A549 (cell line): ENCODE data around the gene FBXO47. TPM values are rescaled to one million over a fixed set of nuclear protein-coding genes. Genes with fewer than 3 reads are reported as not detected.
A peak's percentile ranks its signal among the peaks of the same experiment; 100 is the strongest.

ENCODE experiments used
- ATAC-seq, 2 experiments: fragments of 200-7000 bp in 1 of 2; fragments of >200 bp in 1 of 2; cut with Nextera tagmentation in 1 of 2; cut with Tn5 transposase in 1 of 2; 3 replicates each; pipeline versions ENCODE4 v1.8.0 to v1.9.1; 2018 to 2020; ENCODE audit warnings: mild to moderate bottlenecking in 1 of 2, moderate library complexity in 1 of 2
- CTCF ChIA-PET: fragments of 300-600 bp; sonication (Branson Sonifier 250); formaldehyde crosslinking; extraction: SDS; loops from one replicate; lab custom pipeline; 2021; ENCODE audit warnings: antibody characterized with exemption, inconsistent platforms; lab: Yijun Ruan, JAX
- POLR2A ChIA-PET: fragments of 350-600 bp; formaldehyde crosslinking; extraction: SDS; loops from one replicate; lab custom pipeline; 2021; ENCODE audit warnings: antibody characterized with exemption, inconsistent platforms; lab: Yijun Ruan, JAX
- DNase-seq, 2 experiments: peaks; one replicate each; pipeline versions ENCODE4 v3.0.0 to v3.0.0-alpha.2; 2011 to 2016; ENCODE audit warnings: low read depth in 1 of 2, low spot score in 1 of 2
- FAIRE-seq: peaks from 2 replicates; lab custom pipeline; 2011; peaks lifted over from hg19 to GRCh38; lab: Jason Lieb, UNC
- H3K27ac ChIP-seq, 2 experiments: fragments of >200 bp; sonication (Bioruptor Twin); formaldehyde crosslinking; 3 replicates each; pipeline ENCODE4 v1.5.1; 2016 to 2017
- H3K4me1 ChIP-seq: fragments of >200 bp; sonication (Bioruptor Twin); formaldehyde crosslinking; 3 replicates; pipeline ENCODE4 v1.6.1; 2016
- H3K4me2 ChIP-seq: fragments of >200 bp; sonication (Bioruptor Twin); formaldehyde crosslinking; 3 replicates; pipeline ENCODE4 v1.6.1; 2016
- H3K4me3 ChIP-seq: fragments of >200 bp; sonication (Bioruptor Twin); formaldehyde crosslinking; 3 replicates; pipeline ENCODE4 v1.5.1; 2016
- H3K9me3 ChIP-seq: fragments of >200 bp; sonication (Bioruptor Twin); formaldehyde crosslinking; 3 replicates; pipeline ENCODE4 v1.6.1; 2016
- EHF ChIP-seq: fragments of 250-450 bp; sonication (Bioruptor Pico); IDR thresholded peaks from 2 replicates; pipeline ENCODE4 v1.5.0; 2020; ENCODE audit warnings: mild to moderate bottlenecking
- ESRRA ChIP-seq: fragments of 150-350 bp; IDR thresholded peaks from 2 replicates; pipeline ENCODE4 v1.6.1; 2014; ENCODE audit warnings: mild to moderate bottlenecking, low read length, borderline replicate concordance
- FOSL2 ChIP-seq, 2 experiments: fragments of 450-650 bp in 1 of 2; fragments of >200 bp in 1 of 2; sonication (Bioruptor Twin) in 1 of 2; formaldehyde crosslinking; IDR thresholded peaks; 2 replicates each; pipeline versions ENCODE4 v1.5.0 to v1.6.1; 2016 to 2020; ENCODE audit warnings: mild to moderate bottlenecking in 1 of 2, moderate library complexity in 1 of 2
- FOXS1 ChIP-seq: fragments of 250-450 bp; sonication (Bioruptor Pico); IDR thresholded peaks from 2 replicates; pipeline ENCODE4 v1.5.0; 2020; ENCODE audit warnings: mild to moderate bottlenecking, moderate library complexity
- HDAC2 ChIP-seq: fragments of 200-600 bp; sonication (generic); IDR thresholded peaks from 2 replicates; pipeline ENCODE4 v1.6.1; 2016
- HOXA7 ChIP-seq: fragments of 250-450 bp; sonication (Bioruptor Pico); IDR thresholded peaks from 2 replicates; pipeline ENCODE4 v1.5.0; 2020; ENCODE audit warnings: mild to moderate bottlenecking, moderate library complexity
- KDM1A ChIP-seq: fragments of 200-600 bp; sonication (generic); IDR thresholded peaks from 2 replicates; pipeline ENCODE4 v1.6.1; 2016; ENCODE audit warnings: low read depth, mild to moderate bottlenecking
- PHF8 ChIP-seq: fragments of 200-600 bp; sonication (generic); IDR thresholded peaks from 2 replicates; pipeline ENCODE4 v1.6.1; 2016; ENCODE audit warnings: low read depth, mild to moderate bottlenecking, antibody characterized with exemption, moderate library complexity, borderline replicate concordance
- RAD21 ChIP-seq, 2 experiments: fragments of >200 bp in 1 of 2; sonication (Bioruptor Twin) in 1 of 2; formaldehyde crosslinking in 1 of 2; IDR thresholded peaks in 1 of 2; conservative IDR thresholded peaks in 1 of 2; 2 replicates in 1 of 2; 3 replicates in 1 of 2; pipeline ENCODE4 v1.6.1; 2012 to 2018; ENCODE audit warnings: inconsistent platforms in 1 of 2
- RARB ChIP-seq: fragments of 250-450 bp; sonication (Bioruptor Pico); IDR thresholded peaks from 2 replicates; pipeline ENCODE4 v1.8.0; 2021; ENCODE audit warnings: mild to moderate bottlenecking, moderate library complexity
- RFX5 ChIP-seq: fragments of 450-650 bp; IDR thresholded peaks from 2 replicates; pipeline ENCODE4 v1.7.1; 2014; ENCODE audit warnings: antibody characterized with exemption, mild to moderate bottlenecking, moderate library complexity
- ZFP36 ChIP-seq: fragments of 450-650 bp; IDR thresholded peaks from 2 replicates; pipeline ENCODE4 v1.6.1; 2014; ENCODE audit warnings: borderline replicate concordance; ENCODE audit not compliant: partially characterized antibody
- ZSCAN20 ChIP-seq: fragments of 250-450 bp; sonication (Bioruptor Pico); IDR thresholded peaks from 2 replicates; pipeline ENCODE4 v1.8.0; 2022; ENCODE audit warnings: mild to moderate bottlenecking, moderate library complexity
- WGBS: methylation state at CpG from one replicate; pipeline ENCODE4 v1.1.6; 2017; ENCODE audit errors: missing lambda C conversion rate; 5-methylcytosine and 5-hydroxymethylcytosine counted together
- polyA plus RNA-seq, 4 experiments: library from polyadenylated mRNA; depleted of rRNA in 3 of 4; stranded (reverse); fragments of >200 nt; fragmentation: RNase III in 1 of 4; extraction: RNeasy Plus Mini Kit Qiagen cat#74134 plus additional on column Dnase treatment in 1 of 4; gene quantifications; 2 replicates in 3 of 4; 3 replicates in 1 of 4; pipeline ENCODE4 v1.2.3, GENCODE V29; 2011 to 2017
- small RNA-seq, 6 experiments: library from RNA; depleted of rRNA; stranded (forward); fragments of <200 nt; gene quantifications; one replicate each; pipeline ENCODE3, GENCODE V24; 2012
- TF ChIP-seq, protein P1 (sequence below): fragments of 250-450 bp; sonication (Bioruptor Pico); IDR thresholded peaks from 2 replicates; pipeline ENCODE4 v1.5.0; 2021; ENCODE audit warnings: mild to moderate bottlenecking, moderate library complexity, borderline replicate concordance
- TF ChIP-seq, protein P2 (sequence below): IDR thresholded peaks from 2 replicates; pipeline ENCODE4 v1.6.1; 2012; ENCODE audit warnings: low read depth, borderline replicate concordance

Gene FBXO47
- polyA plus RNA-seq, 2 of the 4 experiments (the other 2 are of a cell fraction) = 0.04 TPM; not detected in 1

- ChIA-PET POLR2A (no interaction called here), CTCF (interaction anchor here (1.6 kb wide), 1 partner anchor 22 kb away, joined by 3 read pairs; no protein-coding TSS in a partner anchor)
- no peak for FAIRE-seq
- Histone ChIP-seq H3K4me3 (no peak overlapping the region), H3K4me1 (peaks cover 40% of the 10 kb centered on the region), H3K9me3 (no peaks in the 10 kb centered on the region), H3K27ac (peak overlapping the region in 1 of 2 experiments; percentile 12; a peak in 2 of 6 replicates), H3K4me2 (no peak overlapping the region)
- 79% methylated on average over 6 of the region's 8 CpGs for WGBS
- no peak for ATAC-seq
- TF ChIP-seq HOXA7 (no peak), PHF8 (no peak)
- no peak for DNase-seq
Observed at GRCh38 chr17:38890410-38890746, 76.8 kb downstream of the FBXO47 start.

DNA sequence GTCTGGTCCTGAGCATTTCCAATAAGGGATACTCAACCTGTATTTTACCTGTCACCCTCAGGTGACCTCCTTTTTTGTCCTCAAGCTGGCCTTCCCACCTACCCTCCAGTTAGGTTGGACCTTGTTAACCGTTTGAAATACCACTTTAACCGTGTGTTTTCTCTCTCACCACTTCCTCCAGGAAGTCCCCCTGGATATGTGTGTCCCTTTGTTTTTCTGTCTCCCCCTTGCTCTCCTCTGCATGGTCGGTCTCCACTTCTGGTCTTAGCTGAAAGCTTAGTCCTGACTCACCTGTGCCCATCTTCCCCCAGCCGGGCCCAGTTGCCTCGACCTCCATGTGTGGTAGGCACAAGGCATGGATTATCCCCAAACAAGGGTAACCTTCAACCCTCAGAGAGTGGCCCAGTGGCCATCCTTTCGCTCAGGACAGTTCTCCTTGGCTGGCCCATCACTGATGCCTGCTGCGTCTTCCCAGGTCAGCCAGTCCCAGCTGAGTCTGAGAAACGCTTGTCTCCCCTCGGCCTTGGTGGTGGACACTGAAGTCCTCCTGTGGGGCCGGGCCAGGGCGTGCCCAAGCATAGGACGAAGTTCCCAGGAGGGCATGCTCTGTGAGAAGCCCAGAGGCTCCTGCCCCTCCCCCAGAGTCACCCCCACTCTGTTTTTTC is 77.3 kb downstream of the FBXO47 start:
- ChIA-PET CTCF (interaction anchor here (0.9 to 1.6 kb wide), 3 partner anchors 19 to 93 kb away, joined by 3 to 4 read pairs (median 3); no protein-coding TSS in a partner anchor), POLR2A (no interaction called here)
- no peak overlapping the region for H3K4me3 ChIP-seq
- H3K4me1 ChIP-seq = peaks cover 45% of the 10 kb centered on the region
- WGBS = 84% methylated on average over 12 of the region's 12 CpGs
- H3K4me2 ChIP-seq = no peak overlapping the region
- TF ChIP-seq RARB (no peak), PHF8 (no peak), ZFP36 (peak; percentile 85), RFX5 (no peak), ZSCAN20 (CRISPR knock-in tag) (no peak), KDM1A (no peak)
- TF ChIP-seq, protein P1, sequence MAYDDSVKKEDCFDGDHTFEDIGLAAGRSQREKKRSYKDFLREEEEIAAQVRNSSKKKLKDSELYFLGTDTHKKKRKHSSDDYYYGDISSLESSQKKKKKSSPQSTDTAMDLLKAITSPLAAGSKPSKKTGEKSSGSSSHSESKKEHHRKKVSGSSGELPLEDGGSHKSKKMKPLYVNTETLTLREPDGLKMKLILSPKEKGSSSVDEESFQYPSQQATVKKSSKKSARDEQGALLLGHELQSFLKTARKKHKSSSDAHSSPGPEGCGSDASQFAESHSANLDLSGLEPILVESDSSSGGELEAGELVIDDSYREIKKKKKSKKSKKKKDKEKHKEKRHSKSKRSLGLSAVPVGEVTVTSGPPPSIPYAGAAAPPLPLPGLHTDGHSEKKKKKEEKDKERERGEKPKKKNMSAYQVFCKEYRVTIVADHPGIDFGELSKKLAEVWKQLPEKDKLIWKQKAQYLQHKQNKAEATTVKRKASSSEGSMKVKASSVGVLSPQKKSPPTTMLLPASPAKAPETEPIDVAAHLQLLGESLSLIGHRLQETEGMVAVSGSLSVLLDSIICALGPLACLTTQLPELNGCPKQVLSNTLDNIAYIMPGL (CRISPR knock-in tag) = no peak
- TF ChIP-seq, protein P2, sequence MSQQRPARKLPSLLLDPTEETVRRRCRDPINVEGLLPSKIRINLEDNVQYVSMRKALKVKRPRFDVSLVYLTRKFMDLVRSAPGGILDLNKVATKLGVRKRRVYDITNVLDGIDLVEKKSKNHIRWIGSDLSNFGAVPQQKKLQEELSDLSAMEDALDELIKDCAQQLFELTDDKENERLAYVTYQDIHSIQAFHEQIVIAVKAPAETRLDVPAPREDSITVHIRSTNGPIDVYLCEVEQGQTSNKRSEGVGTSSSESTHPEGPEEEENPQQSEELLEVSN = no peak
- FAIRE-seq = no peak
- H3K9me3 ChIP-seq = no peaks in the 10 kb centered on the region
- H3K27ac ChIP-seq = peak overlapping the region in 1 of 2 experiments; percentile 12; a peak in 2 of 6 replicates
- DNase-seq = no peak
- ATAC-seq = no peak

DNA sequence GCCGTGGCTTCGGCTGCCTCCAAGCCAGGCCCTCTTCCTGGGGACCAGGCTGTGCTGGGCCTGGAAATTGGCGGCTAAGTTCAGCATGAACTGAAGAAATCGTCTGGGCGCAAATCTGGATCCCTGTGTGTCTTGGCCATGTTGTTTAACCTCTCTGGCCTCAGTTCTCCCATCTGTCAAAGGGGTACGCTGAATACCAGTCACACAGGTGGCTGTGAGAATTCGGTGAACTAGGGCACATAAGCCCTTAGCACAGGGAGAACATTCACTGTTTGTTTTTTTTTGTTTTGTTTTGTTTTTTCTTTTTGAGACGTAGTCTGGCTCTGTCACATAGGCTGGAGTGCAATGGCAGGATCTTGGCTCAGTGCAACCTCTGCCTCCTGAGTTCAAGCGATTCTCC is 78.4 kb downstream of the FBXO47 start:
- H3K4me3 ChIP-seq = no peak overlapping the region
- ChIA-PET CTCF (interaction anchor here (0.6 to 1.6 kb wide), 4 partner anchors 18 to 94 kb away, joined by 3 to 4 read pairs (median 3); no protein-coding TSS in a partner anchor), POLR2A (interaction anchor here (0.6 to 1.1 kb wide), 2 partner anchors 13 to 20 kb away, joined by 3 to 5 read pairs; no protein-coding TSS in a partner anchor)
- H3K27ac ChIP-seq = no peak overlapping the region
- H3K4me2 ChIP-seq = no peak overlapping the region
- H3K4me1 ChIP-seq = peaks cover 53% of the 10 kb centered on the region
- WGBS = 94% methylated on average over 9 of the region's 9 CpGs
- no peaks in the 10 kb centered on the region for H3K9me3 ChIP-seq
- TF ChIP-seq KDM1A (0 out of 2 replicates have a peak, but pooled peaks have one; percentile 11), HDAC2 (no peak)
- FAIRE-seq (no peak), DNase-seq (no peak), ATAC-seq (no peak)

- Histone ChIP-seq H3K4me2 (no peak overlapping the region), H3K4me3 (no peak overlapping the region), H3K9me3 (no peaks in the 10 kb centered on the region), H3K4me1 (peaks cover 65% of the 10 kb centered on the region), H3K27ac (no peak overlapping the region; a peak in 1 of 6 replicates)
- ATAC-seq (0 out of 6 replicates have a peak, but pooled peaks of 1 of the 2 experiments have one; percentile 8), FAIRE-seq (no peak), DNase-seq (no peak)
- no peak for TF ChIP-seq FOSL2 (IDR thresholded peaks at IDR 0.05)
- no peak for TF ChIP-seq FOSL2 (CRISPR knock-in tag; IDR thresholded peaks at IDR 0.05)
- TF ChIP-seq ESRRA = no peak
- no peak for TF ChIP-seq EHF (CRISPR knock-in tag)
- no peak for TF ChIP-seq FOXS1 (CRISPR knock-in tag)
- TF ChIP-seq KDM1A = no peak
- no peak for TF ChIP-seq HOXA7
- no peak for TF ChIP-seq RAD21 (conservative IDR thresholded peaks at IDR 0.05 in 1 of 2, IDR thresholded peaks at IDR 0.05 in 1 of 2)
- 83% methylated on average over 8 of the region's 8 CpGs for WGBS
- ChIA-PET CTCF (interaction anchor here (1.1 to 1.8 kb wide), 5 partner anchors 9 to 97 kb away, joined by 3 to 6 read pairs (median 3); no protein-coding TSS in a partner anchor), POLR2A (no interaction called here)
Observed at GRCh38 chr17:38886643-38887010, 80.6 kb downstream of the FBXO47 start.

Small RNAs within 50 kb of the gene (small RNA-seq; reads per million reads assigned to genes)
- gene MIR6779 = 0 reads per million in 6 experiments

Other genes starting within 250 kb of the FBXO47 start
- 24.5 and 32.6 TPM in 2 replicates for gene CISD3, start 237.1 kb downstream of the FBXO47 start, polyA plus RNA-seq (2011; rRNA removed)
- gene CISD3, start 237.1 kb downstream of the FBXO47 start, polyA plus RNA-seq (2017; fragmentation: RNase III; extraction: RNeasy Plus Mini Kit Qiagen cat#74134 plus additional on column Dnase treatment) = 33.0 to 35.4 TPM (median 34.3 TPM) in 3 replicates
- gene PCGF2, start 219.1 kb downstream of the FBXO47 start, polyA plus RNA-seq (2011; rRNA removed) = 19.9 and 21.2 TPM in 2 replicates
- gene PCGF2, start 219.1 kb downstream of the FBXO47 start, polyA plus RNA-seq (2017; fragmentation: RNase III; extraction: RNeasy Plus Mini Kit Qiagen cat#74134 plus additional on column Dnase treatment) = 33.9 to 43.6 TPM (median 42.5 TPM) in 3 replicates
- 417 and 467 TPM in 2 replicates for gene PSMB3, start 214.7 kb downstream of the FBXO47 start, polyA plus RNA-seq (2011; rRNA removed)
- 463 to 466 TPM (median 465 TPM) in 3 replicates for gene PSMB3, start 214.7 kb downstream of the FBXO47 start, polyA plus RNA-seq (2017; fragmentation: RNase III; extraction: RNeasy Plus Mini Kit Qiagen cat#74134 plus additional on column Dnase treatment)
- 40.3 and 42.5 TPM in 2 replicates for gene PIP4K2B, start 167.8 kb downstream of the FBXO47 start, polyA plus RNA-seq (2011; rRNA removed)
- 53.7 to 56.7 TPM (median 55.3 TPM) in 3 replicates for gene PIP4K2B, start 167.8 kb downstream of the FBXO47 start, polyA plus RNA-seq (2017; fragmentation: RNase III; extraction: RNeasy Plus Mini Kit Qiagen cat#74134 plus additional on column Dnase treatment)
- 34.1 and 34.5 TPM in 2 replicates for gene CWC25, start 142.1 kb downstream of the FBXO47 start, polyA plus RNA-seq (2011; rRNA removed)
- gene CWC25, start 142.1 kb downstream of the FBXO47 start, polyA plus RNA-seq (2017; fragmentation: RNase III; extraction: RNeasy Plus Mini Kit Qiagen cat#74134 plus additional on column Dnase treatment) = 22.5 to 24.2 TPM (median 23.1 TPM) in 3 replicates
- 2,297 and 2,715 TPM in 2 replicates for gene RPL23, start 113.7 kb downstream of the FBXO47 start, polyA plus RNA-seq (2011; rRNA removed)
- 2,814 to 3,171 TPM (median 2,969 TPM) in 3 replicates for gene RPL23, start 113.7 kb downstream of the FBXO47 start, polyA plus RNA-seq (2017; fragmentation: RNase III; extraction: RNeasy Plus Mini Kit Qiagen cat#74134 plus additional on column Dnase treatment)
- gene LASP1, start 97.3 kb downstream of the FBXO47 start, polyA plus RNA-seq (2011; rRNA removed) = 145 and 152 TPM in 2 replicates
- gene LASP1, start 97.3 kb downstream of the FBXO47 start, polyA plus RNA-seq (2017; fragmentation: RNase III; extraction: RNeasy Plus Mini Kit Qiagen cat#74134 plus additional on column Dnase treatment) = 281 to 312 TPM (median 287 TPM) in 3 replicates
- gene PLXDC1, start 184.2 kb upstream of the FBXO47 start, polyA plus RNA-seq (2011; rRNA removed) = 0.36 and 0.77 TPM in 2 replicates
- 0.22 to 0.54 TPM (median 0.31 TPM) in 3 replicates for gene PLXDC1, start 184.2 kb upstream of the FBXO47 start, polyA plus RNA-seq (2017; fragmentation: RNase III; extraction: RNeasy Plus Mini Kit Qiagen cat#74134 plus additional on column Dnase treatment)
- gene ARL5C, start 198.8 kb upstream of the FBXO47 start, polyA plus RNA-seq (2011; rRNA removed) = not detected in 2 replicates
- not detected in 3 replicates for gene ARL5C, start 198.8 kb upstream of the FBXO47 start, polyA plus RNA-seq (2017; fragmentation: RNase III; extraction: RNeasy Plus Mini Kit Qiagen cat#74134 plus additional on column Dnase treatment)
- gene CACNB1, start 230.3 kb upstream of the FBXO47 start, polyA plus RNA-seq (2011; rRNA removed) = 3.2 and 3.6 TPM in 2 replicates
- gene CACNB1, start 230.3 kb upstream of the FBXO47 start, polyA plus RNA-seq (2017; fragmentation: RNase III; extraction: RNeasy Plus Mini Kit Qiagen cat#74134 plus additional on column Dnase treatment) = 3.4 to 4.3 TPM (median 3.9 TPM) in 3 replicates
- 1,983 and 2,211 TPM in 2 replicates for gene RPL19, start 232.9 kb upstream of the FBXO47 start, polyA plus RNA-seq (2011; rRNA removed)
- gene RPL19, start 232.9 kb upstream of the FBXO47 start, polyA plus RNA-seq (2017; fragmentation: RNase III; extraction: RNeasy Plus Mini Kit Qiagen cat#74134 plus additional on column Dnase treatment) = 2,724 to 2,918 TPM (median 2,862 TPM) in 3 replicates